ENCODE data around the gene HMGB1. TPM values are rescaled to one million over a fixed set of nuclear protein-coding genes. Genes with fewer than 3 reads are reported as not detected.

Gene HMGB1
- total and polyA plus RNA-seq, 8 donors, result 29.5 to 479 (median 339) TPM

GRCh38 chr13:30486230-30487074, 20.7 kb upstream of the HMGB1 start:
- Histone ChIP-seq H3K27me3 (no peaks in the 10 kb centered on the region), H3K36me3 (no peaks in the 10 kb centered on the region), H3K4me3 (no peak overlapping the region), H3K9me3 (no peaks in the 10 kb centered on the region), H3K27ac (peak overlapping the region in 4 of 5 donors; percentile 17 to 60 (median 54)), H3K4me1 (peaks cover 0 to 12% (median 3%) of the 10 kb centered on the region in 4 donors)
- 42 to 64% (median 55%) methylated on average over 11 of the region's 11 CpGs for WGBS, 5 donors
- intact Hi-C loops (cut with DNase I; ENCODE audit: low total_unique reads), result no loop called here
- DNase-seq, result peak; percentile 80 to 86
- TF ChIP-seq POLR2AphosphoS5 (IDR thresholded peaks at IDR 0.05), result peak in 2 of 3 donors; percentile 46 to 63
- TF ChIP-seq POLR2A (IDR thresholded peaks at IDR 0.05), result no peak

GRCh38 chr13:30481241-30481760, 15.6 kb upstream of the HMGB1 start:
- WGBS, 5 donors, result 72 to 94% (median 80%) methylated on average over 8 of the region's 8 CpGs
- TF ChIP-seq POLR2A (IDR thresholded peaks at IDR 0.05) (no peak), CTCF (IDR thresholded peaks at IDR 0.05) (no peak), EP300 (IDR thresholded peaks at IDR 0.05) (no peak), POLR2AphosphoS5 (IDR thresholded peaks at IDR 0.05) (no peak)
- no peak overlapping the region for H3K4me3 ChIP-seq
- H3K4me1 ChIP-seq, result peaks cover 0 to 26% (median 2%) of the 10 kb centered on the region in 4 donors
- H3K36me3 ChIP-seq, result no peaks in the 10 kb centered on the region
- no peaks in the 10 kb centered on the region for H3K9me3 ChIP-seq
- no peak for DNase-seq
- peak overlapping the region in 3 of 5 donors; percentile 18 to 71 (median 69) for H3K27ac ChIP-seq
- intact Hi-C loops (cut with DNase I; ENCODE audit: low total_unique reads), result no loop called here
- H3K27me3 ChIP-seq, result no peaks in the 10 kb centered on the region

- Histone ChIP-seq H3K27ac (peak overlapping the region; percentile 18 to 85 (median 69)), H3K27me3 (no peaks in the 10 kb centered on the region), H3K4me3 (no peak overlapping the region), H3K4me1 (peaks cover 0 to 20% (median 2%) of the 10 kb centered on the region in 4 donors), H3K36me3 (no peaks in the 10 kb centered on the region), H3K9me3 (no peaks in the 10 kb centered on the region)
- intact Hi-C loops (cut with DNase I; ENCODE audit: low total_unique reads), result no loop called here
- WGBS, 5 donors, result 37 to 65% (median 39%) methylated on average over 6 of the region's 6 CpGs
- DNase-seq, result peak; percentile 25 to 66
- TF ChIP-seq POLR2AphosphoS5 (IDR thresholded peaks at IDR 0.05), result peak in 1 of 3 donors; percentile 51
- TF ChIP-seq EP300 (IDR thresholded peaks at IDR 0.05), result no peak
Observed at GRCh38 chr13:30480292-30480950, 14.7 kb upstream of the HMGB1 start.

GRCh38 chr13:30479883-30480219, 14.1 kb upstream of the HMGB1 start:
- no peaks in the 10 kb centered on the region for H3K36me3 ChIP-seq
- DNase-seq, result peak in 1 of 2 donors; percentile 37
- TF ChIP-seq POLR2AphosphoS5 (IDR thresholded peaks at IDR 0.05), result no peak
- TF ChIP-seq POLR2A (IDR thresholded peaks at IDR 0.05), result no peak
- no peak for TF ChIP-seq CTCF (IDR thresholded peaks at IDR 0.05)
- peaks cover 0 to 20% (median 2%) of the 10 kb centered on the region in 4 donors for H3K4me1 ChIP-seq
- no peak overlapping the region for H3K4me3 ChIP-seq
- WGBS, 5 donors, result 38 to 62% (median 58%) methylated on average over 1 of the region's 1 CpG
- intact Hi-C loops (cut with DNase I; ENCODE audit: low total_unique reads), result no loop called here
- peak overlapping the region in 3 of 5 donors; percentile 34 to 71 (median 69) for H3K27ac ChIP-seq
- no peaks in the 10 kb centered on the region for H3K27me3 ChIP-seq
- H3K9me3 ChIP-seq, result no peaks in the 10 kb centered on the region

GRCh38 chr13:30479154-30479882, 13.6 kb upstream of the HMGB1 start:
- WGBS, 5 donors, result 57 to 73% (median 65%) methylated on average over 5 of the region's 5 CpGs
- Histone ChIP-seq H3K9me3 (no peaks in the 10 kb centered on the region), H3K4me3 (no peak overlapping the region), H3K27ac (peak overlapping the region in 3 of 5 donors; percentile 34 to 71 (median 69)), H3K36me3 (no peaks in the 10 kb centered on the region), H3K27me3 (no peaks in the 10 kb centered on the region), H3K4me1 (peaks cover 0 to 20% (median 2%) of the 10 kb centered on the region in 4 donors)
- TF ChIP-seq POLR2AphosphoS5 (IDR thresholded peaks at IDR 0.05) (no peak), POLR2A (IDR thresholded peaks at IDR 0.05) (no peak), CTCF (IDR thresholded peaks at IDR 0.05) (no peak), EP300 (IDR thresholded peaks at IDR 0.05) (no peak)
- peak in 1 of 2 donors; percentile 16 for DNase-seq
- intact Hi-C loops (cut with DNase I; ENCODE audit: low total_unique reads), result no loop called here

Data from stomach (tissue), 9 donors.